NK-92 treated with Interleukin-12 subunit alpha and Interleukin-12 subunit beta, amount 100 ng/mL, for 24 hours (cell line): ENCODE results near the gene LTA.
A peak's percentile ranks its signal among the peaks of the same experiment; 100 is the strongest.
"Not testable (repeated sequence)": the region's sequence is repeated elsewhere in the genome, so short reads cannot be mapped to it uniquely, and the experiment has no call there.

Source experiments
- DNase-seq: peaks from one replicate; lab custom pipeline; 2025; lab: John Stamatoyannopoulos, UW

The LTA gene

GRCh38 chr6:31586599-31587281 is 14.7 kb downstream of the LTA start:
- no peak for DNase-seq

DNA sequence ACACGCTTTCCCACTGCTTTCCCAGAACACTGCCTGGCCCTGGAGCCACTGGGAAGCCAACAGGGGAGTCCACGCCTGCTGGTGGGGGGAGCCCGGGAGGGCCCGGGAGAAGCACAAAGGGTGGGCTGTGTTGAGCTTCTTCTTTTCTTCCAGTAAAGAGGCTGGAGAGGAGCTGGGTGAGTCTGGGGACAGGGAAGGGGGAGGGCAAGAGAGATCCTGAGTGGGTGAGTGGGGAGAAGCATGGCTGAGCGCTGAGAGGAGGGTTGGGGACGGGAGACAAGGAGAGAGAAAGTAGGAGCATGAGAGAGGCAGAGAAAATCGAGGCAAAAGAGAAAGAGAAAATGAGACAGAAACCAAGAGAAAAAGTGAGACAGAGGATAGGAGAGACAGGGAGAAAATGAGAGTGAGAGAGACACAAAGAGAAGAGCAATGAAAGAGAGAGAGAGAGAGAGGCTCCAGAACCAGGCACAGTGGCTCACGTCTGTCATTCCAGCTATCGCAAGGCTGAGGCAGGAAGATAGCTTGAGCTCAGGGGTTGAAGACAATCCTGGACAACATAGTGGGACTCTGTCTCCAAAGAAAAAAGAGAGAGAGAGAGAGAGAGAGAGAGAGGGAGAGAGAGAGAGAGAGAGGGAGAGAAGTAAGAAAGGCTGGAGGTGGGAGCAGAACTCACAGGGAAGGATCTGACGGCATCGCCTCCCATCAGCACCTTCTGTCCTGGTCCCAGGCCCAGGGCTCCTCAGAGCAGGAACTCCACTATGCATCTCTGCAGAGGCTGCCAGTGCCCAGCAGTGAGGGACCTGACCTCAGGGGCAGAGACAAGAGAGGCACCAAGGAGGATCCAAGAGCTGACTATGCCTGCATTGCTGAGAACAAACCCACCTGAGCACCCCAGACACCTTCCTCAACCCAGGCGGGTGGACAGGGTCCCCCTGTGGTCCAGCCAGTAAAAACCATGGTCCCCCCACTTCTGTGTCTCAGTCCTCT is 16.0 kb downstream of the LTA start:
- no peak for DNase-seq

DNA sequence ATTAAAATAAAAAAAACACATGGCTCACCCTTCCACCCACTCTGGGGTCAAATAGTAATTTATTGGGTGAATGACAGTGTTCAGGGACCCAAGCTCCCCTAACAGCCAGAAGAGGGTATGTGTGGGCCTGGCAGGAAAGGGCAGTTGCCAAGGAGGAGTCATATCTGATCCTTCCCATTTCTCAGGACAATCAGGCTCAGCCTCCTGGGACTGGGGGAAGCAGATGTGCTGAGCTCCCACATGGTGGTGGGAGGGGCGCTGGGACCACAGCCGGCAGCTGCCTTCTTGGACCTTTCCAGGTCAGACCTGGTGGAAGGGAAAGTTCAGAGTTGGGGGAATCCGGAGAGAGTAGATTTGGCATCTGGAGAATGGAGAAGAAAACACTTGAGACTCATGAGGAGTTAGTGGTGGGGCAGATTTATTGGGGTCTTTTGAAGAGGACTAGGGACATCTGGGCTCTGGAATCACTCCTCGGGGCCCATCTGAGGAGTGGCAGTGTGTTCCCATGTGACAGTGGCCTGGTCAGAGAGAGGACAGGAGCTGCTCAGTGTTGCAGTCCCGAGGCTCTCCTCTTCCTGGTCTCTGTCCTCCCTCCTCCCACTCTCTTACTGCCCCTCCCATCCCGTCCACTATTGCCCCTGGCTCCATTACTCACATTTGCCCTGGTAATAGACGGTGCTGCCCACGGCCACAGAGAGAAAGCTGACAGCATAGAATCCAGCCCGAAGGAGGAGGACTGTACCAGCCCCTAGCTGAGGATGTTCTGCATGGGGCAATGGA is 17.0 kb downstream of the LTA start:
- DNase-seq: no peak

DNA sequence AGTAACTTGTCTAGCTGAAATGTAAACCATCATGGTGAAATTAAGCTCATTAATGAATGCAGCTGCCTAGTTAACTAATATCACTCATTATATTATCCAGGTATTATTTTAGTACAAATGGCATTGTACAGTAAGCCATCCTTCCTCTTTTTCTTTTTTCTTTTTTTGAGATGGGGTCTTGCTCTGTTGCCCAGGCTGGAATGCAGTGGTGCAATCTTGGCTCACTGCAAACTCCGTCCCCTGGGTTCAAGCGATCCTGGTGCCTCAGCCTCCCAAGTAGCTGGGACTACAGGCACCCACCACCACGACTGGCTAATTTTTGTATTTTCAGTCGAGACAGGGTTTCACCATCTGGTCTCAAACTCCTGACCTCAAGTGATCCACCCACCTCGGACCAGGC is 18.6 kb downstream of the LTA start:
- DNase-seq: not testable (repeated sequence)

DNA sequence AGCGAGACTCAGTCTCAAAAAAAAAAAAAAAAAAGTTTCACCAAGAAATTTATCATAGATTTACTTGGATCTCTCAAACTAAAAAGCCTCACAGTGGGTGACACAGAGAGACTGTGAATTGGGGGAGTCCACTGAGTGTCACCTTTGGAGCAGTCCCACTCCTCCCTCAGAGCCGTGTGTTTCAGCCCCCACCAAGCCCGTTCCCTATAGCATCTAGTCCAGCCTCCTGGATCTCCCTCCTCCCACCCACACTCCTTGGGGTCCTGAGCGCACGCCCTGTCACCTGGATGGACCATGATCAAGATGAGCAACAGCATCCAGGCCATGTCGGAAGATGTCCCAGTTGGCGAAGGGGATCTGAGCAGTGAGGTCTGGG is 20.3 kb downstream of the LTA start:
- DNase-seq: no peak

DNA sequence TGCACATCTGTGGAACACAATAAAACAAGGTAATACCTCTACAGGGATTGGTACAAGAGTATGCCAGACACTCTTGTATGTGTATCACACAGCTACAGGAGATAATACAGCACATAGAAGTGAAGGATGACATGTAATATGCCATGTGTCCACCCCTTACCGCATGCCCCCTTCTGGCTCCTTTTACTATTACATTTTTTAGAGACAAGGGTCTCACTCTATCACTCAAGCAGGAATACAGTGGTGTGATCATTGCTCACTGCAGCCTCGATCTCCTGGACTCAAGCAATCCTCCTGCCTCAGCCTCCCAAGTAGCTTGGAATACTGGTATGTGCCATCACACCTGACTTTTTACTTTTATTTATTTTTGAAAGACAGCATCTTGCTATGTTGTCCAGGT is 24.9 kb downstream of the LTA start:
- peak; percentile 28 for DNase-seq

DNA sequence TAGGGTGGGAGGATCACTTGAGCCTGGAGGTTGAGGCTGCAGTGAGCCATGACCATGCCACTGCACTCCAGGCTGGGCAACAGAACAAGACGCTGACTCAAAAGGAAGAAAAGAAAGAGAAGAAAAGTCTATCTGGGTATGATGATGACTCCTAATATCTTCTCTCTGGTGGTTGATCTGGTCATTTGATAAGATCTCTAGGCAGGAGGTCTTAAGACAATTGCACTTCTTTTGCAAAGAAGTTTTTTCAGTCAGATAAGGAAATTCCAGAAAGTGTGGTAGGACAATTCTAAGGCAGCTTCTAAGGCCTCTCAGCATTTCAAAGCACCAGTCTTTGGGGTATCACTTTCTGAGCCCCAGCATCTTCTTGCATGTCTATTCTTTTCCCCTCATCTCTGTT is 35.2 kb downstream of the LTA start:
- no peak for DNase-seq

DNA sequence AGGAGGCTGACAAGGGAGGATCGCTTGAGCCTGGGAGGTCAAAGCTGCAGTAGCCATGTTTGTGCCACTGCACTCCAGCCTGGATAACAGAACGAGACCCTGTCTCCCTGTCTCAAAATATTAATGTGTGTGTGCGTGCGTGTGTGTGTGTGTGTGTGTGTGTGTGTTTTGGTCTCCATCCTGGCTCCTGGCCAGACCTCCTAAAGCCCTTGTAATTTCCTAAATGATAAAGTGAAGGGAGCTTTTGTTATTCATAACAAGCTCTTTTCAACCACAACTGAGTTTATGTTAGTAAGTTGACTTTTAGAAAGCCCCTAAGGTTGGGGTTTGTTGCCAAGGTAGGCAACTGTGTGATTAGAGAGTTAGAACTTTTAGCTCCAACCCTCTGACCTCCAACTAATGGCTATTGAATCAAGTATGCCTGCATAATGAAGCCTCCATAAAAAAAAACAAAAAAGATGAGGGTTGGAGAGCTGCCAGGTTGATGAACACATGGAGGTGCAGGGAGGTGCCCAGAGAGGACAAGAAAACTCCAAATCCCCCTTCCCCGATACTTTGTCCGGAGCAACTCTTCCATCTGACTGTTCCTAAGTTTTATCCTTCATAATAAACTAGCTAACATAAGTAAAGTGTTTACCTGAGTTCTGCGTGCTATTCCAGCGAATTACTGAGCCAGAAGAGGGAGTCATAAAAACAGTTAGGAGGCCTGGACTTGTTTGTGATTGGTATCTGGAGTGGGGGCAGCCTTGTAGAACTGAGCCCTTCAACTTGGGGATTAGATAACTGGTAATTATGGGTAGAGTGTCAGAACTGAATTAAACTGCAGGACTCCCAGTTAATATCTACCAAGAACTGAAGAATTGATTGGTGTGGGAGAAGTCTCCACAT is 37.7 kb downstream of the LTA start:
- no peak for DNase-seq

DNA sequence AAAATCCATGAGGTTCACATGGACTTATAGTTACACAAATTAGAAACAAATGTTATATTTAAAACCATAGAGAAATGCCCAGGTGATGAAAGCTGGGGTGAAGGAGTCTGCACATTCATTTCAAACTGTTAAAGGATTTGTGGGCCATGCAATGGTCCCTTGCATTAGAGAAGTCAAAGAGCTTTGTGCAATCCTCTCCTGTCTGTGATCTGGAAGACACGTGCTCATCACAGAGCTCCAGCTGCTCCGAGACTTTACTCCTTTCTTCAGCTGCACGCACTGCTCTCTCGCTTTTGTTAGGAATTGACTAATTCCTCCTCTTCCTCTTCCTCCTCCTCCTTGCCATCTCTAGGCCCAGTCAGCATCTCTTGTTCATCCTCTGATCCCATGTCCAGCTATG is 38.9 kb downstream of the LTA start:
- DNase-seq: no peak

DNA sequence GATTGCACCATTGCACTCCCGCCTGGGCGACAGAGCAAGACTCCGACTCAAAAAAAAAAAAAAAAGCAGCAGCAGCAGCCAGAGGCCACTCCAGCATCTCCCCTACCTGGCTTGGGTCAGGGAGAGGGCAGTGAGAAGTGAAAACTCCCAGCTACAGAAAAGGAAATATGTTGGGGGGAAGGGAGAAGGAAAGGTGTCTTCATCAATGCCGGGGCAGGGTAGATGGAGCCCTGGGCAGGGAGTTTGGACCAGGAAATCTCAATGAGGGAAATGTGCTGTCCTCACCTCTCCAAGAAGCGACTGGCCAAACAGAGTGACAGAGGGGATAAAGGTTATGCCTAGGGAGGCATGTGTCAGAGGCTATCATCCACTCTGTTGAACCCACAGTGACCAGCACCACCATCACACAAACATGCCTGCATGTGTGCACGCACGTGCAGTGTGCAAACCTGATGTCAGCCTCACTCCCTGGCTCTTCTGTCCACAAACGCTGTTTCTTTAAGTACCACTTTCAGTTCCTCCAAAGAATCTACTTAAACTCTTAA is 42.1 kb downstream of the LTA start:
- DNase-seq: no peak

DNA sequence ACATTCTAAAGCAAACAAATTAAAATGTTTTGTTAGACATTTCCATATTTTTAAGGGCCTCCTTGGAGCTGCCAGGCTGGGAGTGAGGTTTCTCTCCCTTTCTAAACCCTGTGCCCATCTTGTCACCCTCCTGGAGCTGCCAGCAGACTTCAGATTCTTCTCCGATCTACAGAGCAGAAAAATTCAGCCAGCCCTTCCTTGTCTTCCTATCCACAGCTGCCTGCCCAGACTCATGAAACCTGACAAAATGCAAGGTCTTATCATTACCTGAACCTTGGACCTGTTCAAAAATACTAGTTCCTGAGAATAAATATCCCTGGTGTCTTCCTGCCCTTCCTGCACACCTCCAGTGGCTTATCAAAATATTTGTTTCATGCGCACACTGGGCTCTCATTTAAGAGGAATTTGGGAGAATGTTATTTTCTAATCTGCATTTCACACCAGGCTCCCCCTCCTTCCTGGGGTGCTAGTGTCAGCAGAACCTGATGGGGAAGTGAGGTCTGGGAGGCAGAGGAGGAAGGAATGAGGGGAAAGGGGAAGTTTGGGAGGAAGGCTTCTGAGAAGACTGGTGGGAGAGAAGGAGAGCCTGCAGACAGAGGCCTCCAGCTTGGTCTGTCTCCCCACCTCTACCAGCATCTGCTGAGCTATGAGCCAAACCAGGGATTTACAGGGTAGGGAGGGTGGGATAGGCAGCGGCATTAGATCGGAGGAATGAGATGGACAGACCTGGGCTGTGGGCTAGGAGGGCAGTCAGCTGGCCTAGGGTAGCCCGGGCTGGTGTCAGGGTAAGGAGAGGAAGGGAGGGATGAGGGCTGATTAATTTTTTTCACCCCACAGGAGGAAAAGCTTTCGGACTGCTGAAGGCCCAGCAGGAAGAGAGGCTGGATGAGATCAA is 42.8 kb downstream of the LTA start, which contains the start of gene AIF1:
Gene AIF1, plus strand, starts transcription at position 551 of the 895 bp plus-strand sequence. Its CDS starts 96 bp downstream, at position 647.
- DNase-seq: no peak

GRCh38 chr6:31615748-31616147 is 43.7 kb downstream of the LTA start:
- no peak for DNase-seq

GRCh38 chr6:31617010-31617409 is 44.9 kb downstream of the LTA start:
- no peak for DNase-seq

GRCh38 chr6:31619805-31620585 is 47.9 kb downstream of the LTA start:
- DNase-seq: peak; percentile 100

DNA sequence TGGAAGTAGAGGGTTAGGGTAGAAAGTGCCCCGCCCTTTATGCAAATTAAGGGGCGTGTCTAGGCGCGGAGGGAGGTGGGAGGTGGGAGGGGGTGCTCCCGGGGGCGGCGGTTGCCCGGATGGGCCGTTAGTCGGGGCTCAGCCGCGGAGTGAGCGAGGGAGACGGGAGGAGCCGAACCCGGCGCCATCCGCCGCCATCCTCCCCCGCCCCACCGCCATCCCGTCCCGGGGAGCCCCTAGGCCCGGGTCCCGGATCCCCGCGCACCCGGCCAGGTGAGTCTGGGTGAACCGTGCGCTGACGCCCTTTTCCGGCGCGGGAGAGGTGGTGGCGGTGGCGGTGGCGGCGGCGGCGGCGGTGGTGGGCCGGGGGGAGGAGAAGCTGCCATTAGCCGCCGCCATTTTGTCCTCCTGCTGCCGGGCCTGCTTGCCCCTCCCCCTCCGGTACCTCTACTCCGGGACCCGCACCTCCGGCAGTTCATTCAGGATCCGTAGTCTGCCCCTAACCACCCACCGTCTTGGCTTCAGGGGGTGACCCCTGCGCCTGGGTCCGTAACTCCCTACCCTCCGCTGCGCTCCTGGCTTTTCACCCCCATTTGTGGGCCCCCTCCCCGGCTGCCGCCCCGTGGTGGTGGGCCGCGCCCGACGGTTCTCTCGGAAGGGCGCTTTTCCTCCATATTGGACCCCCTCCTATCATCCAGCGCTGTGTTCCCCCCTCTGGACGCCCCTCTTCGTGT is 48.7 kb downstream of the LTA start, which contains the start of gene PRRC2A:
Gene PRRC2A, plus strand, starts transcription at position 130 of the 734 bp plus-strand sequence. CDS start 2,075 bp downstream, outside the sequence.
- peak; percentile 100 for DNase-seq

- DNase-seq: no peak
These were observed 49.3 kb downstream of the LTA start for GRCh38 chr6:31621320-31621939.

- DNase-seq: no peak
These were observed 49.9 kb downstream of the LTA start for GRCh38 chr6:31621991-31622390.

DNA sequence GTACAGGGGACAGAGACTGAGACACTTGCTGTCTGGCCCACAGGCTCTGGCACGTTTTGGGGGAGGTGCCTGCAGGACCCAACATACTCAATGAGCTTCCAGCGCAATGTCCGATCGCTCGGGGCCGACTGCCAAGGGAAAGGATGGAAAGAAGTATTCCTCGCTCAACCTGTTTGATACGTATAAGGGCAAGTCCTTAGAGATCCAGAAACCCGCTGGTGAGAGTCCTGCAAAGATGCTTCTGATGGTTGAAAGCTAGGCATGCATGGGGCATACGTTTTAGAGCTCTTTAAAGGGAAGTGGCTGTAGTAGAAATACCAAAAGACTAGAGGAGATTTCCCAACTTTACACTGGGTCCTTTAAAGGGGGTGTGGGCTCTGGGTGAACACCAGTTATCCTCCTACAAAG is 50.6 kb downstream of the LTA start:
- DNase-seq: no peak
